ENCODE data around the gene PNPLA6.

Gene PNPLA6

GRCh38 chr19:7610491-7611240 lies 75.1 kb downstream of the PNPLA6 start:
- H3K4me3 ChIP-seq (ENCODE audit: control insufficient read depth, low read depth, low read length): no peak overlapping the region
- TF ChIP-seq CTCF (IDR thresholded peaks at IDR 0.05; ENCODE audit: control insufficient read depth, insufficient read depth, low read depth, low read length, missing control alignments): no peak
- DNase-seq (ENCODE audit: low read depth): no peak

Data from AG09309 (cell line).